Stimulated activated CD4-positive, alpha-beta T cell treated with anti-CD3 and anti-CD28 coated beads, Interleukin-4, amount 100 ng/mL, for 48 hours (primary cell): ENCODE data around the gene LRAT.
"Not testable (repeated sequence)": the region's sequence is repeated elsewhere in the genome, so short reads cannot be mapped to it uniquely, and the experiment has no call there.

Source experiments
- DNase-seq, 2 donors: peaks; one replicate each; pipeline ENCODE4 v3.0.0-alpha.2; 2020; ENCODE audit warnings: low read depth in 2 of 2

Gene LRAT

GRCh38 chr4:154743683-154744340, at the start of gene LRAT:
TSS of gene LRAT (plus strand) at chr4:154744000. CDS start at chr4:154744327, 327 bp downstream.
- DNase-seq: peak; percentile 28

GRCh38 chr4:154707877-154708276, 35.9 kb upstream of the LRAT start:
- DNase-seq: no peak

- DNase-seq: no peak
Measured at GRCh38 chr4:154709550-154709949, 34.2 kb upstream of the LRAT start.

- DNase-seq: no peak
Measured at GRCh38 chr4:154711522-154711921, 32.3 kb upstream of the LRAT start.

- no peak for DNase-seq
Measured at GRCh38 chr4:154714339-154715040, 29.3 kb upstream of the LRAT start.

GRCh38 chr4:154719087-154719486, 24.7 kb upstream of the LRAT start:
- no peak for DNase-seq

- no peak for DNase-seq
Measured at GRCh38 chr4:154720123-154720522, 23.7 kb upstream of the LRAT start.

- no peak for DNase-seq
Measured at GRCh38 chr4:154720618-154721267, 23.1 kb upstream of the LRAT start.

GRCh38 chr4:154722262-154722661, 21.5 kb upstream of the LRAT start:
- DNase-seq: no peak

GRCh38 chr4:154723601-154724000, 20.2 kb upstream of the LRAT start:
- not testable (repeated sequence) for DNase-seq

GRCh38 chr4:154727540-154727939, 16.3 kb upstream of the LRAT start:
- DNase-seq: no peak

GRCh38 chr4:154731756-154732155, 12.0 kb upstream of the LRAT start:
- DNase-seq: no peak

GRCh38 chr4:154732669-154733068, 11.1 kb upstream of the LRAT start:
- DNase-seq: no peak

GRCh38 chr4:154736770-154737169, 7.0 kb upstream of the LRAT start:
- DNase-seq: no peak

GRCh38 chr4:154738426-154738825, 5.4 kb upstream of the LRAT start:
- no peak for DNase-seq

GRCh38 chr4:154739111-154739510, 4.7 kb upstream of the LRAT start:
- no peak for DNase-seq

GRCh38 chr4:154740462-154740861, 3.3 kb upstream of the LRAT start:
- DNase-seq: no peak

- no peak for DNase-seq
Measured at GRCh38 chr4:154741131-154741665, 2.6 kb upstream of the LRAT start.

- no peak for DNase-seq
Measured at GRCh38 chr4:154741922-154742850, 1.6 kb upstream of the LRAT start.

- DNase-seq: no peak
Measured at GRCh38 chr4:154744341-154744926, 634 bp downstream of the LRAT start.

- DNase-seq: no peak
Measured at GRCh38 chr4:154757713-154758112, 13.9 kb downstream of the LRAT start.
